Measurements from ENCODE around the gene TJP2.
"Not testable (repeated sequence)": the region's sequence is repeated elsewhere in the genome, so short reads cannot be mapped to it uniquely, and the experiment has no call there.

TJP2 gene

GRCh38 chr9:69297300-69297980 is 123.4 kb downstream of the TJP2 start:
- DNase-seq, result no peak

- no peak for DNase-seq
Observed at GRCh38 chr9:69299315-69299714, 125.2 kb downstream of the TJP2 start.

GRCh38 chr9:69299826-69300225 is 125.7 kb downstream of the TJP2 start:
- no peak for DNase-seq

- DNase-seq, result no peak
Observed at GRCh38 chr9:69303331-69303730, 129.3 kb downstream of the TJP2 start.

- DNase-seq, result not testable (repeated sequence)
Observed at GRCh38 chr9:69306895-69307445, 132.9 kb downstream of the TJP2 start.

GRCh38 chr9:69307446-69308205 is 133.5 kb downstream of the TJP2 start:
- no peak for DNase-seq

- no peak for DNase-seq
Observed at GRCh38 chr9:69308206-69308931, 134.3 kb downstream of the TJP2 start.

- DNase-seq, result no peak
Observed at GRCh38 chr9:69313175-69313574, 139.1 kb downstream of the TJP2 start.

GRCh38 chr9:69314547-69314946 is 140.5 kb downstream of the TJP2 start:
- no peak for DNase-seq

- DNase-seq, result no peak
Observed at GRCh38 chr9:69317081-69317480, 143.0 kb downstream of the TJP2 start.

GRCh38 chr9:69317894-69318293 is 143.8 kb downstream of the TJP2 start:
- DNase-seq, result peak; percentile 17 to 38

- no peak for DNase-seq
Observed at GRCh38 chr9:69319324-69320025, 145.4 kb downstream of the TJP2 start.

- no peak for DNase-seq
Observed at GRCh38 chr9:69322256-69322655, 148.2 kb downstream of the TJP2 start.

- DNase-seq, result no peak
Observed at GRCh38 chr9:69323861-69324260, 149.8 kb downstream of the TJP2 start.
